Measurements from ENCODE around the gene RUFY4.
"Not testable (repeated sequence)": the region's sequence is repeated elsewhere in the genome, so short reads cannot be mapped to it uniquely, and the experiment has no call there.

GRCh38 chr2:218068721-218069334, at the start of gene RUFY4:
- peak; percentile 75 for TF ChIP-seq CTCF (IDR thresholded peaks at IDR 0.05; ENCODE audit: borderline replicate concordance, extremely low read depth, low read length, poor library complexity, severe bottlenecking)
- TF ChIP-seq EZH2 (IDR thresholded peaks at IDR 0.05; ENCODE audit: borderline replicate concordance, low read depth, low read length, severe bottlenecking), result not testable (repeated sequence)

Data from DND-41 (cell line).